ENCODE data around the gene LCA5.

Gene LCA5

GRCh38 chr6:79524065-79524464, 13.2 kb downstream of the LCA5 start:
- TF ChIP-seq SETDB1 (IDR thresholded peaks at IDR 0.05; ENCODE audit: insufficient read length, low read length): peak; percentile 85
- no peak for TF ChIP-seq ZNF791 (tag by site-specific recombination; IDR thresholded peaks at IDR 0.05)
- Histone ChIP-seq H3K4me3 (ENCODE audit: low read depth, low read length) (no peak overlapping the region), H3K4me1 (ENCODE audit: control insufficient read depth, insufficient read depth, low read length) (no peaks in the 10 kb centered on the region), H3K36me3 (ENCODE audit: control insufficient read depth in 2 of 2, insufficient read depth in 1 of 2, low read length in 2 of 2) (no peaks in the 10 kb centered on the region), H3K27ac (ENCODE audit: extremely low read depth, low read depth, low read length) (no peak overlapping the region), H3K9me3 (ENCODE audit: control insufficient read depth, insufficient read depth, low read depth, low read length) (no peaks in the 10 kb centered on the region)
- ChIA-PET POLR2A (no interaction called here), CTCF (no interaction called here)

- Histone ChIP-seq H3K9me3 (ENCODE audit: control insufficient read depth, insufficient read depth, low read depth, low read length) (no peaks in the 10 kb centered on the region), H3K4me1 (ENCODE audit: control insufficient read depth, insufficient read depth, low read length) (no peaks in the 10 kb centered on the region), H3K36me3 (ENCODE audit: control insufficient read depth in 2 of 2, insufficient read depth in 1 of 2, low read length in 2 of 2) (no peaks in the 10 kb centered on the region), H3K27ac (ENCODE audit: extremely low read depth, low read depth, low read length) (no peak overlapping the region), H3K4me3 (ENCODE audit: low read depth, low read length) (no peak overlapping the region)
- ChIA-PET CTCF (no interaction called here), POLR2A (no interaction called here)
- no peak for TF ChIP-seq PATZ1 (tag by site-specific recombination; IDR thresholded peaks at IDR 0.05)
- TF ChIP-seq, protein P1, sequence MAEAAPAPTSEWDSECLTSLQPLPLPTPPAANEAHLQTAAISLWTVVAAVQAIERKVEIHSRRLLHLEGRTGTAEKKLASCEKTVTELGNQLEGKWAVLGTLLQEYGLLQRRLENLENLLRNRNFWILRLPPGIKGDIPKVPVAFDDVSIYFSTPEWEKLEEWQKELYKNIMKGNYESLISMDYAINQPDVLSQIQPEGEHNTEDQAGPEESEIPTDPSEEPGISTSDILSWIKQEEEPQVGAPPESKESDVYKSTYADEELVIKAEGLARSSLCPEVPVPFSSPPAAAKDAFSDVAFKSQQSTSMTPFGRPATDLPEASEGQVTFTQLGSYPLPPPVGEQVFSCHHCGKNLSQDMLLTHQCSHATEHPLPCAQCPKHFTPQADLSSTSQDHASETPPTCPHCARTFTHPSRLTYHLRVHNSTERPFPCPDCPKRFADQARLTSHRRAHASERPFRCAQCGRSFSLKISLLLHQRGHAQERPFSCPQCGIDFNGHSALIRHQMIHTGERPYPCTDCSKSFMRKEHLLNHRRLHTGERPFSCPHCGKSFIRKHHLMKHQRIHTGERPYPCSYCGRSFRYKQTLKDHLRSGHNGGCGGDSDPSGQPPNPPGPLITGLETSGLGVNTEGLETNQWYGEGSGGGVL (tag by site-specific recombination; IDR thresholded peaks at IDR 0.05): no peak
- no peak for TF ChIP-seq BCL11B (tag by site-specific recombination; IDR thresholded peaks at IDR 0.05; ENCODE audit: low read depth)
- TF ChIP-seq ZNF174 (tag by site-specific recombination; IDR thresholded peaks at IDR 0.05): no peak
- TF ChIP-seq ZNF747 (tag by site-specific recombination; IDR thresholded peaks at IDR 0.05): no peak
- TF ChIP-seq ZNF629 (tag by site-specific recombination; IDR thresholded peaks at IDR 0.05): no peak
- no peak for TF ChIP-seq MYNN (tag by site-specific recombination; IDR thresholded peaks at IDR 0.05; ENCODE audit: borderline replicate concordance)
- TF ChIP-seq, protein P2, sequence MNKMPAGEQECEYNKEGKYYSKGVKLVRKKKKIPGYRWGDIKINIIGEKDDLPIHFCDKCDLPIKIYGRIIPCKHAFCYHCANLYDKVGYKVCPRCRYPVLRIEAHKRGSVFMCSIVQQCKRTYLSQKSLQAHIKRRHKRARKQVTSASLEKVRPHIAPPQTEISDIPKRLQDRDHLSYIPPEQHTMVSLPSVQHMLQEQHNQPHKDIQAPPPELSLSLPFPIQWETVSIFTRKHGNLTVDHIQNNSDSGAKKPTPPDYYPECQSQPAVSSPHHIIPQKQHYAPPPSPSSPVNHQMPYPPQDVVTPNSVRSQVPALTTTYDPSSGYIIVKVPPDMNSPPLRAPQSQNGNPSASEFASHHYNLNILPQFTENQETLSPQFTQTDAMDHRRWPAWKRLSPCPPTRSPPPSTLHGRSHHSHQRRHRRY (tag by site-specific recombination; IDR thresholded peaks at IDR 0.05): no peak
- TF ChIP-seq ZNF776 (tag by site-specific recombination; IDR thresholded peaks at IDR 0.05; ENCODE audit: borderline replicate concordance): no peak
- TF ChIP-seq ZNF610 (tag by site-specific recombination; IDR thresholded peaks at IDR 0.05; ENCODE audit: borderline replicate concordance): no peak
- no peak for TF ChIP-seq ZNF664 (tag by site-specific recombination; IDR thresholded peaks at IDR 0.05)
- TF ChIP-seq ZNF510 (tag by site-specific recombination; IDR thresholded peaks at IDR 0.05; ENCODE audit: insufficient replicate concordance): no peak
- TF ChIP-seq ZSCAN16 (tag by site-specific recombination; IDR thresholded peaks at IDR 0.05): no peak
- TF ChIP-seq KLF8 (tag by site-specific recombination; IDR thresholded peaks at IDR 0.05): no peak
- TF ChIP-seq ZNF311 (tag by site-specific recombination; IDR thresholded peaks at IDR 0.05; ENCODE audit: borderline replicate concordance): no peak
- no peak for TF ChIP-seq HOXD13 (CRISPR knock-in tag; IDR thresholded peaks at IDR 0.05; ENCODE audit: borderline replicate concordance)
- TF ChIP-seq ZNF558 (tag by site-specific recombination; IDR thresholded peaks at IDR 0.05): no peak
- no peak for TF ChIP-seq EGR2 (tag by site-specific recombination; IDR thresholded peaks at IDR 0.05; ENCODE audit: low read depth)
- TF ChIP-seq ZNF335 (tag by site-specific recombination; conservative IDR thresholded peaks at IDR 0.05): no peak
- no peak for TF ChIP-seq ZNF837 (tag by site-specific recombination; IDR thresholded peaks at IDR 0.05)
Measured at GRCh38 chr6:79522609-79523008, 14.6 kb downstream of the LCA5 start.

Data from HEK293 (cell line).